Measurements from ENCODE around the gene CFAP410. TPM values are rescaled to one million over a fixed set of nuclear protein-coding genes. Genes with fewer than 3 reads are reported as not detected.

The CFAP410 gene
- total and polyA plus RNA-seq, 2 of the 4 experiments (the other 2 are of a cell fraction), result 3.8 to 10.3 TPM

GRCh38 chr21:44359396-44359795, 20.2 kb upstream of the CFAP410 start:
- Histone ChIP-seq H4K5ac (ENCODE audit: low read depth, low read length) (no peak overlapping the region), H2AK5ac (ENCODE audit: low read depth, low read length) (no peak overlapping the region), H3K18ac (ENCODE audit: low read depth, low read length) (no peak overlapping the region), H2BK20ac (ENCODE audit: low read depth, low read length) (no peak overlapping the region), H3K9ac (ENCODE audit: low read depth, low read length) (no peak overlapping the region), H3K9me1 (ENCODE audit: insufficient read depth, low read length) (no peaks in the 10 kb centered on the region), H3K23ac (ENCODE audit: low read depth, low read length) (no peak overlapping the region), H3K4ac (ENCODE audit: low read depth, low read length) (no peak overlapping the region), H3K4me3 (ENCODE audit: insufficient read depth, low read depth, low read length) (no peak overlapping the region), H3K14ac (replicated peaks; ENCODE audit: low read depth, low read length) (no peak overlapping the region), H3K27me3 (ENCODE audit: control insufficient read depth, insufficient read depth, low read length) (peaks cover 2% of the 10 kb centered on the region; the same call in 1 of the 2 replicates), H4K8ac (ENCODE audit: low read depth in 2 of 2, low read length in 2 of 2) (no peak overlapping the region), H4K20me1 (ENCODE audit: insufficient read depth, low read length) (no peaks in the 10 kb centered on the region), H3K4me2 (ENCODE audit: low read depth, low read length) (no peak overlapping the region), H2AFZ (replicated peaks; ENCODE audit: low read length, poor library complexity) (no peak overlapping the region), H3K79me1 (ENCODE audit: low read depth in 1 of 2, low read length in 2 of 2) (no peaks in the 10 kb centered on the region), H2BK15ac (ENCODE audit: low read depth, low read length) (no peak overlapping the region), H2BK5ac (ENCODE audit: low read depth, low read length, poor library complexity, severe bottlenecking) (no peak overlapping the region), H3K36me3 (ENCODE audit: control insufficient read depth, insufficient read depth, low read length) (no peaks in the 10 kb centered on the region), H4K91ac (ENCODE audit: insufficient read depth, low read depth, low read length) (no peak overlapping the region), H2BK120ac (ENCODE audit: low read depth, low read length) (no peak overlapping the region), H3K4me1 (ENCODE audit: control insufficient read depth, insufficient read depth, low read length) (no peaks in the 10 kb centered on the region), H2AK9ac (replicated peaks; ENCODE audit: low read depth, low read length, poor library complexity) (no peak overlapping the region), H3K56ac (ENCODE audit: extremely low read depth, insufficient read depth, low read length) (no peak overlapping the region), H3K27ac (ENCODE audit: insufficient read depth, low read length) (no peak overlapping the region), H3K9me3 (ENCODE audit: control insufficient read depth, insufficient read depth, low read length) (peaks cover 2% of the 10 kb centered on the region; the same call in 1 of the 2 replicates)
- intact Hi-C loops (cut with micrococcal nuclease), result no loop called here
- dilution Hi-C loops (cut with HindIII; ENCODE audit: low sequenced_read_pairs, unreplicated experiment), result no loop called here
- BruUV-seq (replicated peaks), result no TSS peak
- in situ Hi-C loops (cut with MboI; ENCODE audit: low sequenced_read_pairs), result no loop called here
- WGBS, 2 experiments (ENCODE audit: extremely low coverage in 2 of 2, insufficient read length in 1 of 2), result no CpG with 5 or more reads among the region's 8 CpGs
- TF ChIP-seq CHD1 (IDR thresholded peaks at IDR 0.05; ENCODE audit: low read depth, low read length), result no peak
- TF ChIP-seq CEBPB (IDR thresholded peaks at IDR 0.05; ENCODE audit: low read depth, low read length), result no peak
- TF ChIP-seq NFE2L2 (IDR thresholded peaks at IDR 0.05; ENCODE audit: low read depth, low read length), result no peak
- no peak for TF ChIP-seq MAZ (IDR thresholded peaks at IDR 0.05; ENCODE audit: borderline replicate concordance, low read depth, low read length)
- TF ChIP-seq RCOR1 (IDR thresholded peaks at IDR 0.05; ENCODE audit: insufficient replicate concordance, low read length), result no peak
- no peak for TF ChIP-seq BHLHE40 (IDR thresholded peaks at IDR 0.05; ENCODE audit: low read depth, low read length)
- TF ChIP-seq, protein P1, sequence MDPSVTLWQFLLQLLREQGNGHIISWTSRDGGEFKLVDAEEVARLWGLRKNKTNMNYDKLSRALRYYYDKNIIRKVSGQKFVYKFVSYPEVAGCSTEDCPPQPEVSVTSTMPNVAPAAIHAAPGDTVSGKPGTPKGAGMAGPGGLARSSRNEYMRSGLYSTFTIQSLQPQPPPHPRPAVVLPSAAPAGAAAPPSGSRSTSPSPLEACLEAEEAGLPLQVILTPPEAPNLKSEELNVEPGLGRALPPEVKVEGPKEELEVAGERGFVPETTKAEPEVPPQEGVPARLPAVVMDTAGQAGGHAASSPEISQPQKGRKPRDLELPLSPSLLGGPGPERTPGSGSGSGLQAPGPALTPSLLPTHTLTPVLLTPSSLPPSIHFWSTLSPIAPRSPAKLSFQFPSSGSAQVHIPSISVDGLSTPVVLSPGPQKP (IDR thresholded peaks at IDR 0.05; ENCODE audit: borderline replicate concordance, low read depth, low read length), result no peak
- TF ChIP-seq MAFK (IDR thresholded peaks at IDR 0.05; ENCODE audit: low read depth, low read length), result no peak
- TF ChIP-seq RAD21 (IDR thresholded peaks at IDR 0.05; ENCODE audit: low read length), result no peak
- TF ChIP-seq, protein P2, sequence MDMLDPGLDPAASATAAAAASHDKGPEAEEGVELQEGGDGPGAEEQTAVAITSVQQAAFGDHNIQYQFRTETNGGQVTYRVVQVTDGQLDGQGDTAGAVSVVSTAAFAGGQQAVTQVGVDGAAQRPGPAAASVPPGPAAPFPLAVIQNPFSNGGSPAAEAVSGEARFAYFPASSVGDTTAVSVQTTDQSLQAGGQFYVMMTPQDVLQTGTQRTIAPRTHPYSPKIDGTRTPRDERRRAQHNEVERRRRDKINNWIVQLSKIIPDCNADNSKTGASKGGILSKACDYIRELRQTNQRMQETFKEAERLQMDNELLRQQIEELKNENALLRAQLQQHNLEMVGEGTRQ (IDR thresholded peaks at IDR 0.05; ENCODE audit: low read depth, low read length), result no peak
- TF ChIP-seq SMC3 (IDR thresholded peaks at IDR 0.05; ENCODE audit: low read depth, low read length), result no peak
- no peak for TF ChIP-seq CTCF (conservative IDR thresholded peaks at IDR 0.05; ENCODE audit: low read depth, low read length)
- no peak for TF ChIP-seq POLR2A (IDR thresholded peaks at IDR 0.05; ENCODE audit: low read depth, low read length)
- ChIA-PET POLR2A (ENCODE audit: unreplicated experiment) (no interaction called here), CTCF (no interaction called here)
- ATAC-seq (ENCODE audit: low read depth) (no peak), DNase-seq (no peak)
